Vagina (tissue), 2 donors: ENCODE measurements around the gene NR3C2. TPM values are rescaled to one million over a fixed set of nuclear protein-coding genes. Genes with fewer than 3 reads are reported as not detected.

ENCODE experiments used
- DNase-seq, 2 donors: peaks; one replicate each; pipeline ENCODE4 v3.0.0-alpha.2; 2017; ENCODE audit errors: extremely low spot score in 2 of 2
- H3K27ac ChIP-seq: fragments of 200-600 bp; sonication (generic); one replicate; pipeline ENCODE4 v1.5.1; 2019
- H3K27me3 ChIP-seq: fragments of 200-600 bp; sonication (generic); one replicate; pipeline ENCODE4 v1.5.1; 2019
- H3K36me3 ChIP-seq, 2 donors: fragments of 200-600 bp; sonication (generic); one replicate each; pipeline ENCODE4 v1.5.1; 2017 to 2019
- H3K4me1 ChIP-seq: fragments of 200-600 bp; sonication (generic); one replicate; pipeline ENCODE4 v1.5.1; 2019
- H3K4me3 ChIP-seq, 2 donors: fragments of 200-600 bp; sonication (generic); 1 replicate in 1 of 2; 2 replicates in 1 of 2; pipeline ENCODE4 v1.5.1; 2016 to 2019
- H3K9me3 ChIP-seq: fragments of 200-600 bp; sonication (generic); one replicate; pipeline ENCODE4 v1.5.1; 2019
- CTCF ChIP-seq, 3 experiments: fragments of 450-650 bp in 2 of 3; fragments of 200-600 bp in 1 of 3; sonication (generic) in 1 of 3; IDR thresholded peaks; one replicate each; pipeline ENCODE4 v1.5.1; 2017 to 2019; ENCODE audit warnings: antibody characterized with exemption in 3 of 3, mild to moderate bottlenecking in 2 of 3, moderate library complexity in 2 of 3
- POLR2A ChIP-seq, 2 donors: fragments of 450-650 bp; IDR thresholded peaks; one replicate each; pipeline ENCODE4 v1.6.1; 2017; ENCODE audit warnings: antibody characterized with exemption in 2 of 2, mild to moderate bottlenecking in 2 of 2, moderate library complexity in 2 of 2
- POLR2AphosphoS5 ChIP-seq, 2 donors: sonication (generic); formaldehyde crosslinking; IDR thresholded peaks; one replicate each; pipeline ENCODE4 v1.9.0; 2017; ENCODE audit warnings: antibody characterized with exemption in 2 of 2, mild to moderate bottlenecking in 2 of 2, low read depth in 1 of 2; ENCODE audit not compliant: insufficient read depth in 1 of 2
- intact Hi-C: fragments of 100-400 bp; cut with DNase I; formaldehyde crosslinking; loops from one replicate; pipeline ENCODE4 v1.15.1; 2023
- total RNA-seq: library from RNA; depleted of rRNA; stranded (reverse); fragments of >200 nt; gene quantifications from one replicate; pipeline ENCODE4 v1.2.3, GENCODE V29; 2016

Gene NR3C2
- total RNA-seq, 1 donor from 2014 or later: 9.6 TPM

DNA sequence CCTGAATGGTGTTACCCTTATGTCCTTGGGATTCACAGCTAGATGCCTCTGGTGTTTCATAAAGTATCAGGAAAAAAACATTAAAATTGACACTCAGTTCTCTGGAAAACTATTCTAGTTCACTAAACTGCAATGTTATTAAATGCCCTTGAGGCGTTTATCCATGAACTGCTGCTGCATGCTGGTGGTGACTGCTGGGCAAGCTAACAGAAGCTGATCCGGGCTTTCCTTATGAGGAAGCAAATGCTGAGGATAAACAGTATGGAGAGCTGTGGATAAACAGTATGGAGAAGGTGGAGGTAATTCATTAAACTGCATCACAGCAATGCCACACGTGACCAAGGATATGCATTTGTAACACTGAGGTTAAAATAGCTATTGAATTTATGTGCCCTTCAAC lies 227.0 kb downstream of the NR3C2 start:
- Histone ChIP-seq H3K9me3 (no peaks in the 10 kb centered on the region), H3K4me3 (no peak overlapping the region), H3K27me3 (no peaks in the 10 kb centered on the region), H3K36me3 (no peaks in the 10 kb centered on the region), H3K4me1 (peaks cover 36% of the 10 kb centered on the region), H3K27ac (peak overlapping the region; percentile 37)
- TF ChIP-seq CTCF (IDR thresholded peaks at IDR 0.05) (no peak), POLR2AphosphoS5 (IDR thresholded peaks at IDR 0.05; ENCODE audit: insufficient read depth in 1 of 2, low read depth in 1 of 2) (no peak), POLR2A (IDR thresholded peaks at IDR 0.05) (no peak)
- intact Hi-C loops: no loop called here
- no peak for DNase-seq

DNA sequence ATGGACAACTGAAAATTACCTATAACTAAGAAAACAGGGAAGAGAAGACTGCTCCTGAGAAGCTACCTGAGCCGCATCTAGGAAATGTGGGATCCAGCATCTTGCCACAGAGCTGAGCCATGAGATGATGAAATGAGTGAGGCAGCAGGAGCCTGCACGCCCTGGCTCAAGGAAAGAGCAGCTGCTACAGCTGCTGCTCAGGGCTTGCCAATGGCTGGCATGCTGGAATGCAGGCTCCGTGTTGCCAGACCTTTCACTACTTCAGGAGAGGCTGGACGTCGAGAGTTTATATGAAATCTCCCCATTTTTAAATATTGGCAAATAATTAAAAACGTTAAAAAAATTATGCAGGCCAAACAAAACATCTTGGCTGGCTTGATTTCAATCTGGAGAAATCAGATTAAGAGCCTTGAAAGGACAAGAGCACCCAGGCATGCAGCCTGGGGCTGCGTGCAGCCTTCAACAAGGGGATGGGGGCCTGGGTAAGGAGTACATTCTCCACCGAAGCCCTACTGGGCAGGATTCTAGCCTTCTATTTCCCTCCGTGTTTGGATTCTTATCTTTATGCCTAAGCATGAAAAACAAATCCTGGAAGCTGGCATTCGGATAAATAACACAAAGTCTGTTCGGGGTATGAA lies 227.6 kb downstream of the NR3C2 start:
- Histone ChIP-seq H3K27me3 (no peaks in the 10 kb centered on the region), H3K4me1 (peaks cover 36% of the 10 kb centered on the region), H3K9me3 (no peaks in the 10 kb centered on the region), H3K27ac (peak overlapping the region; percentile 37), H3K4me3 (no peak overlapping the region), H3K36me3 (no peaks in the 10 kb centered on the region)
- DNase-seq: no peak
- intact Hi-C loops: no loop called here
- TF ChIP-seq POLR2A (IDR thresholded peaks at IDR 0.05): no peak
- TF ChIP-seq CTCF (IDR thresholded peaks at IDR 0.05): no peak
- peak; percentile 19 to 35 for TF ChIP-seq POLR2AphosphoS5 (IDR thresholded peaks at IDR 0.05; ENCODE audit: insufficient read depth in 1 of 2, low read depth in 1 of 2)

GRCh38 chr4:148211533-148211932 lies 230.7 kb downstream of the NR3C2 start:
- Histone ChIP-seq H3K4me1 (peaks cover 21% of the 10 kb centered on the region), H3K36me3 (no peaks in the 10 kb centered on the region), H3K27me3 (no peaks in the 10 kb centered on the region), H3K27ac (no peak overlapping the region), H3K4me3 (no peak overlapping the region), H3K9me3 (no peaks in the 10 kb centered on the region)
- intact Hi-C loops: no loop called here
- no peak for TF ChIP-seq CTCF (IDR thresholded peaks at IDR 0.05)
- DNase-seq: no peak

DNA sequence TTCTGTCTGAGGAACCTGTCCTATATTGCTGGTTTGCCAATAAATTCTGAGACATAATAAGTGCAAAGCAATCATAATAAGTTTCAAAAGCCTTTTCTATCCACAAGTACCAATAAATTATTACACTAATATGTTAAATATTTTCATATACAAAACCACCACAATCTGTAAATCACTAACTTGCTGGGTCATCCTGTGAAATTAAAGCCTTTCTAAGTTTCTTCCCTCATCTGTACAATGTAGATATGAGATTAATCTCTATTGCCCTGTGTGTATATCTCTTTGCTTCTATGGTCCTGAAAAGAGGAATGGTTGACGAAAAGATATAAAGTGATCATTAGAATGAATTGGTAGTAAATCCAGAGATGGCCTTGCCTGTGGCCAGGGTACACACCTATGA lies 231.6 kb downstream of the NR3C2 start:
- TF ChIP-seq POLR2AphosphoS5 (IDR thresholded peaks at IDR 0.05; ENCODE audit: insufficient read depth in 1 of 2, low read depth in 1 of 2) (no peak), CTCF (IDR thresholded peaks at IDR 0.05) (no peak), POLR2A (IDR thresholded peaks at IDR 0.05) (no peak)
- Histone ChIP-seq H3K27ac (no peak overlapping the region), H3K4me3 (no peak overlapping the region), H3K9me3 (no peaks in the 10 kb centered on the region), H3K27me3 (no peaks in the 10 kb centered on the region), H3K36me3 (no peaks in the 10 kb centered on the region), H3K4me1 (peaks cover 15% of the 10 kb centered on the region)
- DNase-seq: no peak
- intact Hi-C loops: no loop called here

DNA sequence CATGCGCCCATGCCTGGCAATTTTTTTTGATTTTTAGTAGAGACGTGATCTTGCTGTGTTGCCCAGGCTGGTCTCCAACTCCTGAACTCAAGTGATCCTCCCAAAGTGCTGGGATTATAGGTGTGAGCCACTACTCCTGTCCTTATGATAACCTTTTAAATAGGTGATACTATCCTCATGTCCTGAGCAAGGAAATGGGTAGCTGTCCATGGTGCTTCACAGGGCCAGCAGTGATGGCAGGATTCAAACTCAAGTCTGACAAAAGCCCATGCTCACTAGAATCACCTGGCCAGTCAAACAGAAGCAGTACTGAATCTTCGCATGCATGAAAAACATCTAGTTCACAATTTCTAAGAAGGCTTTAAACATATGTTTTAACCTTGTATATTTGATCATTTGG lies 235.1 kb downstream of the NR3C2 start:
- H3K27me3 ChIP-seq: no peaks in the 10 kb centered on the region
- no peak overlapping the region for H3K4me3 ChIP-seq
- no peaks in the 10 kb centered on the region for H3K9me3 ChIP-seq
- no peak for DNase-seq
- H3K36me3 ChIP-seq: no peaks in the 10 kb centered on the region
- intact Hi-C loops: no loop called here
- no peak overlapping the region for H3K27ac ChIP-seq
- TF ChIP-seq POLR2AphosphoS5 (IDR thresholded peaks at IDR 0.05; ENCODE audit: insufficient read depth in 1 of 2, low read depth in 1 of 2) (no peak), CTCF (IDR thresholded peaks at IDR 0.05) (no peak), POLR2A (IDR thresholded peaks at IDR 0.05) (no peak)
- H3K4me1 ChIP-seq: peaks cover 9% of the 10 kb centered on the region
